ENCODE measurements around the gene KCNIP4. TPM values are rescaled to one million over a fixed set of nuclear protein-coding genes. Genes with fewer than 3 reads are reported as not detected.

KCNIP4 gene
- total and polyA plus RNA-seq, 9 of the 15 experiments (the other 6 are each of a cell fraction or from before 2014, with no cell fraction given), result 0.25 to 0.41 TPM; not detected in 7

- ATAC-seq (no peak), DNase-seq (ENCODE audit: extremely low read depth in 1 of 4, low spot score in 3 of 4) (no peak), FAIRE-seq (no peak)
- Histone ChIP-seq H3K79me2 (ENCODE audit: control insufficient read depth, insufficient read depth, low read length) (no peaks in the 10 kb centered on the region), H3K9me1 (ENCODE audit: control insufficient read depth, insufficient read depth, low read length) (no peaks in the 10 kb centered on the region), H3K4me2 (ENCODE audit: insufficient read depth, low read length) (no peak overlapping the region), H3K9me3 (replicated peaks; ENCODE audit: control insufficient read depth, insufficient read depth, low read depth, low read length) (no peaks in the 10 kb centered on the region), H2AFZ (ENCODE audit: low read depth, low read length) (no peak overlapping the region), H4K20me1 (replicated peaks; ENCODE audit: control insufficient read depth, insufficient read depth, low read length) (no peaks in the 10 kb centered on the region), H3K4me3 (no peak overlapping the region), H3K9ac (ENCODE audit: insufficient read depth in 1 of 2, low read depth in 2 of 2, low read length in 2 of 2) (no peak overlapping the region), H3K4me1 (replicated peaks in 1 of 2; ENCODE audit: control insufficient read depth in 2 of 2, insufficient read depth in 2 of 2, low read length in 2 of 2) (no peaks in the 10 kb centered on the region), H3K36me3 (ENCODE audit: control insufficient read depth, insufficient read depth, low read length) (no peaks in the 10 kb centered on the region), H3K27ac (ENCODE audit: extremely low read depth, low read depth, low read length) (no peak overlapping the region), H3K27me3 (ENCODE audit: control insufficient read depth in 2 of 2, insufficient read depth in 2 of 2, low read length in 2 of 2) (no peaks in the 10 kb centered on the region)
- 0% methylated on average over 5 of the region's 5 CpGs for WGBS (ENCODE audit: insufficient coverage, low coverage, missing lambda C conversion rate)
- in situ Hi-C loops (cut with MboI) (no loop called here), intact Hi-C loops (cut with micrococcal nuclease) (no loop called here)
- no TSS peak for BruUV-seq (replicated peaks)
- CTCF ChIA-PET (ENCODE audit: low intra/inter-chr PET ratio), result no interaction called here
- POLR2A ChIA-PET, result no interaction called here
- TF ChIP-seq ZNF24 (IDR thresholded peaks at IDR 0.05) (no peak), ZNF253 (CRISPR knock-in tag; conservative IDR thresholded peaks at IDR 0.05) (no peak), FOXA3 (CRISPR knock-in tag; conservative IDR thresholded peaks at IDR 0.05 in 1 of 2, IDR thresholded peaks at IDR 0.05 in 1 of 2) (no peak), MTA3 (IDR thresholded peaks at IDR 0.05; ENCODE audit: borderline replicate concordance) (no peak), SRSF9 (IDR thresholded peaks at IDR 0.05; ENCODE audit: borderline replicate concordance, low read depth, low read length) (no peak), GMEB1 (CRISPR knock-in tag; IDR thresholded peaks at IDR 0.05) (no peak), NCOA6 (IDR thresholded peaks at IDR 0.05) (no peak), PATZ1 (CRISPR knock-in tag; IDR thresholded peaks at IDR 0.05; ENCODE audit: borderline replicate concordance) (no peak), CC2D1A (IDR thresholded peaks at IDR 0.05) (no peak), NFATC3 (IDR thresholded peaks at IDR 0.05) (no peak), CBX1 (IDR thresholded peaks at IDR 0.05; ENCODE audit: low read depth) (no peak), TAF1 (IDR thresholded peaks at IDR 0.05; ENCODE audit: control insufficient read depth, extremely low read depth, insufficient read depth, low read length, severe bottlenecking) (no peak)
These were observed 222.2 kb downstream of the KCNIP4 start for GRCh38 chr4:21726255-21726815.
